ENCODE data around the gene TP73.
A peak's percentile ranks its signal among the peaks of the same experiment; 100 is the strongest.

Gene TP73

GRCh38 chr1:3636080-3636479, 16.2 kb upstream of the TP73 start:
- DNase-seq, result no peak

GRCh38 chr1:3636531-3636930, 15.8 kb upstream of the TP73 start:
- no peak for DNase-seq

GRCh38 chr1:3638027-3638426, 14.3 kb upstream of the TP73 start:
- no peak for DNase-seq

- no peak for DNase-seq
These were observed 13.6 kb upstream of the TP73 start for GRCh38 chr1:3638676-3639075.

GRCh38 chr1:3639397-3639911, 12.9 kb upstream of the TP73 start:
- DNase-seq, result no peak

- DNase-seq, result no peak
These were observed 12.0 kb upstream of the TP73 start for GRCh38 chr1:3640121-3640837.

GRCh38 chr1:3641046-3641760, 11.1 kb upstream of the TP73 start:
- no peak for DNase-seq

- no peak for DNase-seq
These were observed 10.5 kb upstream of the TP73 start for GRCh38 chr1:3641816-3642215.

GRCh38 chr1:3642919-3643675, 9.2 kb upstream of the TP73 start:
- no peak for DNase-seq

- DNase-seq, result no peak
These were observed 8.0 kb upstream of the TP73 start for GRCh38 chr1:3644273-3644672.

- no peak for DNase-seq
These were observed 7.1 kb upstream of the TP73 start for GRCh38 chr1:3645247-3645646.

GRCh38 chr1:3645666-3646355, 6.5 kb upstream of the TP73 start:
- no peak for DNase-seq

- no peak for DNase-seq
These were observed 5.7 kb upstream of the TP73 start for GRCh38 chr1:3646596-3646995.

- peak; percentile 92 for DNase-seq
These were observed 2.7 kb upstream of the TP73 start, which contains the start of gene WRAP73 for GRCh38 chr1:3649342-3650247. TSS of gene WRAP73 (minus strand) at chr1:3650103. CDS start at chr1:3649999, 104 bp downstream.

GRCh38 chr1:3650248-3651025, 1.9 kb upstream of the TP73 start:
- no peak for DNase-seq

- DNase-seq, result no peak
These were observed 1.0 kb upstream of the TP73 start for GRCh38 chr1:3651026-3651929.

- no peak for DNase-seq
These were observed 401 bp downstream of the TP73 start for GRCh38 chr1:3652548-3653285.

GRCh38 chr1:3653286-3653618, 936 bp downstream of the TP73 start:
- DNase-seq, result no peak
